ENCODE measurements around the gene ISOC1. TPM values are rescaled to one million over a fixed set of nuclear protein-coding genes. Genes with fewer than 3 reads are reported as not detected.

Gene ISOC1
- total and polyA plus RNA-seq, 2 of the 13 experiments (the other 11 are each of a cell fraction or from before 2014, with no cell fraction given), result 25.7 to 51.3 TPM

DNA sequence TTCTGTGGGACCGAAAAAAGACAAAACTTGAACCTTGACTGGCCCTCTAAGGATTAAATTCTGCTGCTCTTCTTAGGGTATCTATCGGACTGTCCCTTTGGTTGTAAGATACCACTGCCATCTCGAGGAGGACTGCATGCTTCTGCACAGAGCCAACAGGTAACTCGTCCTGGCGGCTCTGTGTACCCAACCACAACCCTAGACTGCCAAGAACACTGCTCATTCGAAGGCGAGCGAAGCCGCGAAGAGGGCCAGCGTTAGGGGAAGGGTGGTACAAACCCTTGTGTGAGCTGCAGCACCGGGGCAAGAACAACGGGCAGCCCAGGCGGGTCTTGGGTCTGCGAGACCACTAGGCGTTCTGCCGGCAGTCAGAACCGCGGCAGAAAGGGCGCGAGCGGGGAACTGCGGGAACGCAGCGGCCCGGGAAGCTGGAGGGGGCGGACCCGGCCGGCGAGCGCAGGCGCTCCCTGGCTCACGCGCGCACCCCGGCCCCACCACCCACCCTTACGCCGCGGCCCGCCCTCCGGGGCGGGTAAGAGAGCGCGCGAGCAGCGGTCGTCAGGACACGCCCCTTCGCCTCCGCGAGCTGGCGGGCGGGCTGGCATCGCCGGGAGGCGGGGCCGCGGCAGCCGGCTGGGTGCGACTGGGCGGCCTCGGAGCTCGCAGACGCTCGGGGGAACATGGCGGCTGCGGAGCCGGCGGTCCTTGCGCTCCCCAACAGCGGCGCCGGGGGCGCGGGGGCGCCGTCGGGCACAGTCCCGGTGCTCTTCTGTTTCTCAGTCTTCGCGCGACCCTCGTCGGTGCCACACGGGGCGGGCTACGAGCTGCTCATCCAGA lies at the start of gene ISOC1 (continued):
- peak; percentile 32; the same call in 1 of the 2 replicates for TF ChIP-seq CHD2 (IDR thresholded peaks at IDR 0.05; ENCODE audit: low read depth, low read length)
- TF ChIP-seq, protein P1, sequence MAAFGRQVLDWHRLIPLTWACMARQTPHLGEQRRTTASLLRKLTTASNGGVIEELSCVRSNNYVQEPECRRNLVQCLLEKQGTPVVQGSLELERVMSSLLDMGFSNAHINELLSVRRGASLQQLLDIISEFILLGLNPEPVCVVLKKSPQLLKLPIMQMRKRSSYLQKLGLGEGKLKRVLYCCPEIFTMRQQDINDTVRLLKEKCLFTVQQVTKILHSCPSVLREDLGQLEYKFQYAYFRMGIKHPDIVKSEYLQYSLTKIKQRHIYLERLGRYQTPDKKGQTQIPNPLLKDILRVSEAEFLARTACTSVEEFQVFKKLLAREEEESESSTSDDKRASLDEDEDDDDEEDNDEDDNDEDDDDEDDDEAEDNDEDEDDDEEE (CRISPR knock-in tag; IDR thresholded peaks at IDR 0.05), result no peak
- TF ChIP-seq, protein P2, sequence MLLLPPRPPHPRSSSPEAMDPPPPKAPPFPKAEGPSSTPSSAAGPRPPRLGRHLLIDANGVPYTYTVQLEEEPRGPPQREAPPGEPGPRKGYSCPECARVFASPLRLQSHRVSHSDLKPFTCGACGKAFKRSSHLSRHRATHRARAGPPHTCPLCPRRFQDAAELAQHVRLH (CRISPR knock-in tag; IDR thresholded peaks at IDR 0.05; ENCODE audit: borderline replicate concordance, low read depth), result peak; percentile 52; the same call in 1 of the 2 replicates
- 0 out of 2 replicates have a peak, but pooled peaks have one; percentile 38 for TF ChIP-seq WIZ (CRISPR knock-in tag; IDR thresholded peaks at IDR 0.05)
- TF ChIP-seq ISL2 (CRISPR knock-in tag; IDR thresholded peaks at IDR 0.05), result peak; percentile 31; the same call in 1 of the 2 replicates
- TF ChIP-seq, protein P3, sequence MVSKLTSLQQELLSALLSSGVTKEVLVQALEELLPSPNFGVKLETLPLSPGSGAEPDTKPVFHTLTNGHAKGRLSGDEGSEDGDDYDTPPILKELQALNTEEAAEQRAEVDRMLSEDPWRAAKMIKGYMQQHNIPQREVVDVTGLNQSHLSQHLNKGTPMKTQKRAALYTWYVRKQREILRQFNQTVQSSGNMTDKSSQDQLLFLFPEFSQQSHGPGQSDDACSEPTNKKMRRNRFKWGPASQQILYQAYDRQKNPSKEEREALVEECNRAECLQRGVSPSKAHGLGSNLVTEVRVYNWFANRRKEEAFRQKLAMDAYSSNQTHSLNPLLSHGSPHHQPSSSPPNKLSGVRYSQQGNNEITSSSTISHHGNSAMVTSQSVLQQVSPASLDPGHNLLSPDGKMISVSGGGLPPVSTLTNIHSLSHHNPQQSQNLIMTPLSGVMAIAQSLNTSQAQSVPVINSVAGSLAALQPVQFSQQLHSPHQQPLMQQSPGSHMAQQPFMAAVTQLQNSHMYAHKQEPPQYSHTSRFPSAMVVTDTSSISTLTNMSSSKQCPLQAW (CRISPR knock-in tag; IDR thresholded peaks at IDR 0.05), result 0 out of 2 replicates have a peak, but pooled peaks have one; percentile 38
- TF ChIP-seq ZNF605 (CRISPR knock-in tag; IDR thresholded peaks at IDR 0.05), result peak; percentile 4; the same call in 1 of the 2 replicates
- no peak for TF ChIP-seq ZNF124 (CRISPR knock-in tag; IDR thresholded peaks at IDR 0.05)
- 0 out of 2 replicates have a peak, but pooled peaks have one; percentile 23 for TF ChIP-seq HOXA3 (CRISPR knock-in tag; IDR thresholded peaks at IDR 0.05)
- 0 out of 2 replicates have a peak, but pooled peaks have one; percentile 5 for TF ChIP-seq ZNF879 (CRISPR knock-in tag; IDR thresholded peaks at IDR 0.05)
- TF ChIP-seq ATF7-NPFF (CRISPR knock-in tag; IDR thresholded peaks at IDR 0.05; ENCODE audit: low read depth), result peak; percentile 20
- peak; percentile 82 for TF ChIP-seq ZNF343 (CRISPR knock-in tag; IDR thresholded peaks at IDR 0.05)
- 0 out of 2 replicates have a peak, but pooled peaks have one; percentile 52 for TF ChIP-seq ZFP82 (CRISPR knock-in tag; IDR thresholded peaks at IDR 0.05; ENCODE audit: borderline replicate concordance)
- no peak; the same call in 1 of the 2 replicates for TF ChIP-seq ZNF263 (CRISPR knock-in tag; IDR thresholded peaks at IDR 0.05)
- peak; percentile 37 for TF ChIP-seq SKI (IDR thresholded peaks at IDR 0.05; ENCODE audit: partially characterized antibody)
- no peak for TF ChIP-seq MED1 (CRISPR knock-in tag; IDR thresholded peaks at IDR 0.05)
- TF ChIP-seq, protein P4, sequence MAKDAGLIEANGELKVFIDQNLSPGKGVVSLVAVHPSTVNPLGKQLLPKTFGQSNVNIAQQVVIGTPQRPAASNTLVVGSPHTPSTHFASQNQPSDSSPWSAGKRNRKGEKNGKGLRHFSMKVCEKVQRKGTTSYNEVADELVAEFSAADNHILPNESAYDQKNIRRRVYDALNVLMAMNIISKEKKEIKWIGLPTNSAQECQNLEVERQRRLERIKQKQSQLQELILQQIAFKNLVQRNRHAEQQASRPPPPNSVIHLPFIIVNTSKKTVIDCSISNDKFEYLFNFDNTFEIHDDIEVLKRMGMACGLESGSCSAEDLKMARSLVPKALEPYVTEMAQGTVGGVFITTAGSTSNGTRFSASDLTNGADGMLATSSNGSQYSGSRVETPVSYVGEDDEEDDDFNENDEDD (CRISPR knock-in tag; IDR thresholded peaks at IDR 0.05; ENCODE audit: borderline replicate concordance), result peak; percentile 86; the same call in 1 of the 2 replicates
- TF ChIP-seq TEAD3 (CRISPR knock-in tag; optimal IDR thresholded peaks at IDR 0.05; ENCODE audit: borderline replicate concordance), result peak; percentile 41
- TF ChIP-seq, protein P5, sequence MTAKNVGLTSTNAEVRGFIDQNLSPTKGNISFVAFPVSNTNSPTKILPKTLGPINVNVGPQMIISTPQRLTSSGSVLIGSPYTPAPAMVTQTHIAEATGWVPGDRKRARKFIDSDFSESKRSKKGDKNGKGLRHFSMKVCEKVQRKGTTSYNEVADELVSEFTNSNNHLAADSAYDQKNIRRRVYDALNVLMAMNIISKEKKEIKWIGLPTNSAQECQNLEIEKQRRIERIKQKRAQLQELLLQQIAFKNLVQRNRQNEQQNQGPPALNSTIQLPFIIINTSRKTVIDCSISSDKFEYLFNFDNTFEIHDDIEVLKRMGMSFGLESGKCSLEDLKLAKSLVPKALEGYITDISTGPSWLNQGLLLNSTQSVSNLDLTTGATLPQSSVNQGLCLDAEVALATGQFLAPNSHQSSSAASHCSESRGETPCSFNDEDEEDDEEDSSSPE (CRISPR knock-in tag; IDR thresholded peaks at IDR 0.05), result peak; percentile 82
- TF ChIP-seq TAF1 (CRISPR knock-in tag; IDR thresholded peaks at IDR 0.05), result peak; percentile 82
- TF ChIP-seq ZNF501 (CRISPR knock-in tag; IDR thresholded peaks at IDR 0.05), result 0 out of 2 replicates have a peak, but pooled peaks have one; percentile 11
- TF ChIP-seq, protein P6, sequence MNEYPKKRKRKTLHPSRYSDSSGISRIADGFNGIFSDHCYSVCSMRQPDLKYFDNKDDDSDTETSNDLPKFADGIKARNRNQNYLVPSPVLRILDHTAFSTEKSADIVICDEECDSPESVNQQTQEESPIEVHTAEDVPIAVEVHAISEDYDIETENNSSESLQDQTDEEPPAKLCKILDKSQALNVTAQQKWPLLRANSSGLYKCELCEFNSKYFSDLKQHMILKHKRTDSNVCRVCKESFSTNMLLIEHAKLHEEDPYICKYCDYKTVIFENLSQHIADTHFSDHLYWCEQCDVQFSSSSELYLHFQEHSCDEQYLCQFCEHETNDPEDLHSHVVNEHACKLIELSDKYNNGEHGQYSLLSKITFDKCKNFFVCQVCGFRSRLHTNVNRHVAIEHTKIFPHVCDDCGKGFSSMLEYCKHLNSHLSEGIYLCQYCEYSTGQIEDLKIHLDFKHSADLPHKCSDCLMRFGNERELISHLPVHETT (CRISPR knock-in tag; conservative IDR thresholded peaks at IDR 0.05), result 0 out of 2 replicates have a peak, but pooled peaks have one; percentile 25
- 0 out of 2 replicates have a peak, but pooled peaks have one; percentile 35 for TF ChIP-seq TOE1 (CRISPR knock-in tag; IDR thresholded peaks at IDR 0.05)
